Ureter (tissue), 1 donor: Measurements from ENCODE around the gene GOLGA6D. TPM values are rescaled to one million over a fixed set of nuclear protein-coding genes. Genes with fewer than 3 reads are reported as not detected.
"Not testable (repeated sequence)": the region's sequence is repeated elsewhere in the genome, so short reads cannot be mapped to it uniquely, and the experiment has no call there.

Experiments used
- DNase-seq: peaks from one replicate; pipeline ENCODE4 v3.0.0-alpha.2; 2020; ENCODE audit warnings: low spot score
- total RNA-seq: library from RNA; stranded (reverse); gene quantifications from one replicate; pipeline ENCODE4 v1.2.4, GENCODE V29; 2023
- donor health status: DM: yes; HTN: yes; CAD: no.

GOLGA6D gene
- total RNA-seq, 1 donor from 2014 or later: not detected

GRCh38 chr15:75332093-75332492 lies 49.5 kb downstream of the GOLGA6D start:
- not testable (repeated sequence) for DNase-seq

- not testable (repeated sequence) for DNase-seq
Observed at GRCh38 chr15:75333654-75334419, 51.2 kb downstream of the GOLGA6D start.

- DNase-seq: no peak
Observed at GRCh38 chr15:75335313-75335704, 52.7 kb downstream of the GOLGA6D start.

- peak; percentile 95 for DNase-seq
Observed at GRCh38 chr15:75335705-75336355, 53.2 kb downstream of the GOLGA6D start, which contains the start of gene COMMD4. Gene COMMD4 (plus strand): TSS chr15:75336063. CDS start chr15:75336090, 27 bp downstream.

- no peak for DNase-seq
Observed at GRCh38 chr15:75338661-75339240, 56.1 kb downstream of the GOLGA6D start.

- DNase-seq: no peak
Observed at GRCh38 chr15:75339531-75340240, 57.1 kb downstream of the GOLGA6D start.

- no peak for DNase-seq
Observed at GRCh38 chr15:75342221-75342620, 59.6 kb downstream of the GOLGA6D start.

- not testable (repeated sequence) for DNase-seq
Observed at GRCh38 chr15:75343953-75344352, 61.3 kb downstream of the GOLGA6D start.

Other genes with a start within 250 kb of the GOLGA6D start
- gene C15orf39, start 81.0 kb upstream of the GOLGA6D start, total RNA-seq: 32.7 TPM
- not detected for gene GOLGA6C, start 24.5 kb upstream of the GOLGA6D start, total RNA-seq
- 53.0 TPM for gene COMMD4, start 53.2 kb downstream of the GOLGA6D start, total RNA-seq
- gene NEIL1, start 64.2 kb downstream of the GOLGA6D start, total RNA-seq: 44.9 TPM
- gene MAN2C1, start 85.8 kb downstream of the GOLGA6D start, total RNA-seq: 325 TPM
- 93.6 TPM for gene SIN3A, start 168.9 kb downstream of the GOLGA6D start, total RNA-seq